ACC112 (cell line): Measurements from ENCODE around the gene CTIF.

Experiments used
- H2AFZ ChIP-seq: fragments of 200-600 bp; sonication (generic); one replicate; pipeline ENCODE4 v1.6.0; 2017; ENCODE audit warnings: antibody characterized with exemption, low read length; ENCODE audit not compliant: unreplicated experiment
- H3K27ac ChIP-seq: fragments of 200-600 bp; sonication (generic); 2 replicates; pipeline ENCODE4 v1.5.1; 2014; ENCODE audit warnings: low read depth, mild to moderate bottlenecking, antibody characterized with exemption, low read length, moderate library complexity
- H3K27me3 ChIP-seq: fragments of 200-600 bp; sonication (generic); 2 replicates; pipeline ENCODE4 v1.6.1; 2014; ENCODE audit warnings: mild to moderate bottlenecking, antibody characterized with exemption, low read length, moderate library complexity, mixed read lengths; ENCODE audit not compliant: insufficient read depth
- H3K36me3 ChIP-seq: fragments of 200-600 bp; sonication (generic); 2 replicates; pipeline ENCODE4 v1.6.1; 2016; ENCODE audit warnings: mild to moderate bottlenecking, antibody characterized with exemption, low read length, moderate library complexity, mixed read lengths; ENCODE audit not compliant: insufficient read depth
- H3K4me1 ChIP-seq: fragments of 200-600 bp; sonication (generic); one replicate; pipeline ENCODE4 v1.6.1; 2016; ENCODE audit warnings: low read length, mixed read lengths; ENCODE audit not compliant: insufficient read depth, unreplicated experiment, control insufficient read depth
- H3K4me3 ChIP-seq: fragments of 200-600 bp; sonication (generic); 2 replicates; pipeline ENCODE4 v1.5.1; 2014; ENCODE audit warnings: mild to moderate bottlenecking, low read depth, low read length
- H3K79me2 ChIP-seq: fragments of 200-600 bp; sonication (generic); one replicate; pipeline ENCODE4 v1.6.0; 2016; ENCODE audit warnings: low read length; ENCODE audit not compliant: control insufficient read depth, unreplicated experiment, insufficient read depth

The CTIF gene

DNA sequence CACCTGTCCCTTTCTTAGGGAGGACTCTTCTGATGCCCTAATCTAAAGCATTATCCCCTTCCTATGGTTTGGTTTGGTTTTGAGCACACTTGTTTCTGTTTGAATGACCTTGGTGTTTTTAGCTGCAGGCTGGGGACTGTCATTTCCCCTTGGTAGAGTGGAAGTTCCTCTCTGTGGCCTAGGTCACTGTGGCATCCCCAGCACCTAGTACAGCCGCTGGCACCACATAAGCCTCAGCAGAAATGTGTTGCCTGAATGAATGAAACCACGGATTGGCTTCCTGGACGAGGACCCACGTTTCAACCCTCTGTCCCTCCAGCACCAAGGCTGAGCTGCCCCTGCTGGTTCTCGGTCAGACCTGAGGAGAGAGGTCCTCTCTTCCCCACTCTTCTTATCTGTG, 159.9 kb downstream of the CTIF start:
- no peaks in the 10 kb centered on the region for H3K36me3 ChIP-seq
- H3K27ac ChIP-seq = no peak overlapping the region
- H3K27me3 ChIP-seq = no peaks in the 10 kb centered on the region
- H2AFZ ChIP-seq = no peak overlapping the region
- no peak overlapping the region for H3K4me3 ChIP-seq
- peaks cover 6% of the 10 kb centered on the region for H3K4me1 ChIP-seq
- no peaks in the 10 kb centered on the region for H3K79me2 ChIP-seq

DNA sequence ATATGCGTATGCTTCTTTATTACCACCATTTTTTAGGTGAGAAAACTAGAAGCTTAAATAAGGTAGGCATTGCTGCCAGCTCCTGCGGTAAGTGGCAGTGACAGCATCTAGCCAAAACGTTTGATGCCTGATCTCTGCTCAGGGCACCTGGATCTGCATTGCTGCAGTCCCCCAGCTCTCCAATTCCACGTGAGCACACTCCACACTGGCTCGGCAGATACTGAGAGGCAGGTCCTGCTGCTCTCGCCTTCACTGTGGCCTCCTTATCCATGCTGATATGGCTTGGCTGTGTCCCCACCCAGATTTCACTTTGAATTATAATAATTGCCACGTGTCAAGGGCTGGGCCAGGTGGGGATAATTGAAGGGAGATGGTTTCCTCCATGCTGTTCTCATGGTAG, 160.9 kb downstream of the CTIF start:
- H3K27ac ChIP-seq = no peak overlapping the region
- no peak overlapping the region for H2AFZ ChIP-seq

DNA sequence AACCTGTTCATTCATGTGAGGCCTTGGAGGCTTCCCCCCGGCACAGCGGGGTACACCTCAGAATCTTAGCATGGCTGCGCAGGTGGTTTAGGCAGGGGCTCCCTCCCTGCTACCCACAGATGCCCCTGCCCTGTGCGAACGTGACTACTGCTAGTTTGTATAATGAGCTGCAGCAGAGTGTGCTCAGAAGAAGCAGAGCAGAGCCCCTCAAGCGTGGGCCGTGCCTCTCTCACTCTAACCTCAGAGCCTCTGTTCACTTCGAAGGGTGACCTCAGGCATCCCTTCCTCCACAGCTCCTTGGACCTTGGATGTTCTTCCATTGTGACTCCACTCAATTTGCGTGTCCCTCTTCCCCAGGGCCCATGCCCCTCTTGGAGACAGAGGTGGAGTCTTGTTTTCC, 161.6 kb downstream of the CTIF start:
- Histone ChIP-seq H3K4me1 (no peaks in the 10 kb centered on the region), H3K79me2 (no peaks in the 10 kb centered on the region), H3K27ac (no peak overlapping the region), H3K27me3 (no peaks in the 10 kb centered on the region), H3K36me3 (no peaks in the 10 kb centered on the region), H3K4me3 (no peak overlapping the region), H2AFZ (no peak overlapping the region)

More for the DNA sequence above, 160.9 kb downstream of the CTIF start:
- H3K79me2 ChIP-seq = no peaks in the 10 kb centered on the region
- H3K4me1 ChIP-seq = no peaks in the 10 kb centered on the region
- H3K36me3 ChIP-seq = no peaks in the 10 kb centered on the region
- no peaks in the 10 kb centered on the region for H3K27me3 ChIP-seq
- no peak overlapping the region for H3K4me3 ChIP-seq

DNA sequence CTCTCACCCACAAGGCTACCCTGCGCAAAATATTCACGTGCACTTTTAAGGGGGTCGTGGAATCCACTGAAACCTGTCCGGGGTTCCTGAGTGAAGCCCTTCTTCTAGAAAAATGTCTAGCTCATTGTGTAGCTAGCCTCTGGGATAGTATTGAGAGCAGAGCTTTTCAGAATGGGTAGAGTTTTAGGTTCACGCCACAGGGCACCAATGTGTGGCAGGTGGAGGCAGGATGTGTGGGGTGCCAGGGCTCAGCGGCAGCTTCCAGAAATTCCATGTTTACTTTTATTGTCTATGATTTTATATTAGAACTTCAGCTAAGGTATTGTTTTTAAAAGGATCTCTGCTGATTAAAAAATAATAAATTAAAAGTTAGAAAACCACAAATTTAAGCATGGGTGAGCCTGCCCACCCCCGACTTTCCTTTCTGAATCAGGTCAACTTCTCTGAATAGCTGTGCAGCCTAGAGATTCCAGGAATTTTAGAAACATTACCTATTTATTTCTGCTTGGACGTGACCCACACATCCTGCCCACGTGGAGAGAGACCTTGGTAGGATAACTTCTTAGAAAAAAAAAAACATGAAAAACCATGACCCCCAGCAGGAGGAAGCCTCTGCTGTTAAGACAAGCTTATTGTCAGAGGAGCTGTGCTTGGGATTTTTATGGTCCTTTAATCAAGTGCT, 163.7 kb downstream of the CTIF start:
- no peak overlapping the region for H3K4me3 ChIP-seq

DNA sequence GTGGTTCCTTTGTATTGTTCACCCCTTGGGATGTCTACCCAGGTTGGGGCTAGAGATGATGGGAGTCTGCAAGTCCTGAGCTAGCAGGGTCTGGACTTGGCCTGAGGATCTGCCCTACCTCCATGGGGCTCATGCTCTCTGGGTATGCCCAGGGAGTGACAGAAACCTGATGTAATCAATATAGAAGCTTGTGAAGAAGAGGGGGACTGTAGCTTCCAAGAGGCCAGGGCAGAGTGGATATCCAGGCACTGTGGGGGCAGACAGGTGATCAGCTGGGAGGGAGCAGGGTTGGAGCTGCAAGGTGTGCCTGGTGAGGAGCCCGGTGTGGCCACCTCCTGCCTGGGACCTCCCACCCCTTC, 164.2 kb downstream of the CTIF start:
- Histone ChIP-seq H3K4me1 (no peaks in the 10 kb centered on the region), H2AFZ (no peak overlapping the region), H3K79me2 (peaks cover 3% of the 10 kb centered on the region), H3K36me3 (no peaks in the 10 kb centered on the region), H3K27me3 (no peaks in the 10 kb centered on the region), H3K4me3 (no peak overlapping the region), H3K27ac (no peak overlapping the region)

More for the DNA sequence above, 163.7 kb downstream of the CTIF start:
- no peak overlapping the region for H3K27ac ChIP-seq
- H2AFZ ChIP-seq = no peak overlapping the region
- H3K36me3 ChIP-seq = no peaks in the 10 kb centered on the region
- H3K27me3 ChIP-seq = no peaks in the 10 kb centered on the region
- no peaks in the 10 kb centered on the region for H3K79me2 ChIP-seq
- no peaks in the 10 kb centered on the region for H3K4me1 ChIP-seq

DNA sequence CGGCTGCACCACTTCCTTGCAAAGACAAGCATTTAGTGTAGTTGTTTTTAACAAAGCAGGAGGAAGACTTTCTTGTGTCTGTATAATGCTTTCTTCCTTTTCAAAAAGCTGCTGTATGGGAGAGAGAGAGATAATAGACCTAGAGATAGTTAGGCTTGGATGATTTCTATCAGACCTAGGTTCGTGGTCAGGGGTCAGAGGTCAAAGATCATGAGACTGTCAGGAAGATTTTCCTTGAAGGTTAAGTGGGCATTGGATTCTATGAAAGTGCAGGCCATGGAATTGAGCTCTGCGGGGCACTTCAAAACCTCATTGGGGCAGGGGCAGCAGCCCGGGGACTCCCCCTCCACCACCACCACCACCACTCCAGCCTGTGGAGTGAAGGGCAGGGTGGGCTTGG, 164.6 kb downstream of the CTIF start:
- H3K4me3 ChIP-seq = no peak overlapping the region
- H3K79me2 ChIP-seq = peaks cover 3% of the 10 kb centered on the region
- no peaks in the 10 kb centered on the region for H3K36me3 ChIP-seq

DNA sequence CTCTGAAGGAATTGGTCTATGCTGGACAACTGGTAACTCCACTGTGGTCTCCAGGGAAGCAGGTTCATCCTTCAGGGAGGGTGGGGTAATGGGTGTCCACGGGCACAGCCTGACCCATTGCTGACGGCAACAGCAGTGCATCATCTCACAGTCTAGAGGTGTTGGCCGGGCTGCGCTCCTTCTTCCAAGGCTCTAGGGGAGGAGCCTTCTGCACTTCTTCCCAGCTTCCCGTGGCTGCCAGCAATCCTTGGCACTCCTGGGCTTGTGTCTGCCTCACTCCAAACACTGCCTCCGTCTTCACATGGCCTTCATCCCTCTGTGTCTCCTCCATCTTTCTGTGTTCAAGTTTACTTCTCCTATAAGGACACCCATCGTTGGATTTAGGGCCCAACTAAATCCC, 166.2 kb downstream of the CTIF start:
- Histone ChIP-seq H3K27me3 (no peaks in the 10 kb centered on the region), H3K4me3 (no peak overlapping the region), H3K79me2 (peaks cover 5% of the 10 kb centered on the region), H3K27ac (no peak overlapping the region), H3K36me3 (no peaks in the 10 kb centered on the region), H3K4me1 (no peaks in the 10 kb centered on the region), H2AFZ (no peak overlapping the region)

More for the DNA sequence above, 164.6 kb downstream of the CTIF start:
- Histone ChIP-seq H3K4me1 (no peaks in the 10 kb centered on the region), H3K27ac (no peak overlapping the region), H3K27me3 (no peaks in the 10 kb centered on the region), H2AFZ (no peak overlapping the region)

DNA sequence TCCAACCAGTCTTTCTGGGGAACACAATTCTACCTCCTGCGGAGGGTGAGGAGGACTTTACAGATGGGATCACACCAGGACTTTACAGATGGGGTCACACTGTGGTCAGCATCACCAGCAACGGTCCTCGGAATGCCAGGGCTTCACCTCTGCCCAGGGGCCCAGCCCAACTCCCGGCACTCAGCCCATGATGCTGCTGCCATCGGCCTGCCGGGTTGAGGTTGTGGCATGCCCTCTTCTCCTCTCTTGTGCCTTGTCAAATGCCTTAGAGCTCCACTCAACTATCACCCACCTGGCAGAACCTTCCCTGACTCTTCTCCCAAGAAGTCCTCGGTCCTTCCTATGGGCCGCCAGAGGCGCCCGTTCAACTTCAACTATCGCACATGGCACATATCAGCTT, 166.7 kb downstream of the CTIF start:
- no peaks in the 10 kb centered on the region for H3K27me3 ChIP-seq
- no peak overlapping the region for H2AFZ ChIP-seq

DNA sequence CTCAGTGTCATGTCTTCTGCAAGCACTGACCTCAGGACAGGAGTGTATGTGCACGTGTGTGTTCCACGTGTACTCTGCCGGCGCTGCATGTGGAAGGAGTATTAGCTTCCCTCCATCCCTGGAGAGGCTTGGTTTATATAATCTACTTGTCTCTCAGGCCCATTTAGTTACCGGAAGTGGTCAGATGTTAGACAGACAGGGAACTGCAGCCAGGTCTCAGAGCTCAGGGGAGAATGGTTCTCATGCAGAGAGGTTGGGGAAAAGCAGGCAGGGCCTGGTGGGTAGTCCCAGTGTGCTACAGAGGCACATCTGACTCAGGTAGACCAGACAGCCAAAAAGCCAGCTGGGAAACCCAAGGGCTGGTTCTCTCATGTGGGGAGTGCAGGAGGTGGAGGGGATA, 167.9 kb downstream of the CTIF start:
- Histone ChIP-seq H3K27ac (no peak overlapping the region), H3K36me3 (no peaks in the 10 kb centered on the region), H3K4me3 (no peak overlapping the region), H3K27me3 (no peaks in the 10 kb centered on the region), H3K4me1 (no peaks in the 10 kb centered on the region), H3K79me2 (peaks cover 5% of the 10 kb centered on the region), H2AFZ (no peak overlapping the region)

More for the DNA sequence above, 166.7 kb downstream of the CTIF start:
- Histone ChIP-seq H3K4me1 (no peaks in the 10 kb centered on the region), H3K79me2 (peaks cover 5% of the 10 kb centered on the region), H3K27ac (no peak overlapping the region), H3K4me3 (no peak overlapping the region), H3K36me3 (no peaks in the 10 kb centered on the region)

DNA sequence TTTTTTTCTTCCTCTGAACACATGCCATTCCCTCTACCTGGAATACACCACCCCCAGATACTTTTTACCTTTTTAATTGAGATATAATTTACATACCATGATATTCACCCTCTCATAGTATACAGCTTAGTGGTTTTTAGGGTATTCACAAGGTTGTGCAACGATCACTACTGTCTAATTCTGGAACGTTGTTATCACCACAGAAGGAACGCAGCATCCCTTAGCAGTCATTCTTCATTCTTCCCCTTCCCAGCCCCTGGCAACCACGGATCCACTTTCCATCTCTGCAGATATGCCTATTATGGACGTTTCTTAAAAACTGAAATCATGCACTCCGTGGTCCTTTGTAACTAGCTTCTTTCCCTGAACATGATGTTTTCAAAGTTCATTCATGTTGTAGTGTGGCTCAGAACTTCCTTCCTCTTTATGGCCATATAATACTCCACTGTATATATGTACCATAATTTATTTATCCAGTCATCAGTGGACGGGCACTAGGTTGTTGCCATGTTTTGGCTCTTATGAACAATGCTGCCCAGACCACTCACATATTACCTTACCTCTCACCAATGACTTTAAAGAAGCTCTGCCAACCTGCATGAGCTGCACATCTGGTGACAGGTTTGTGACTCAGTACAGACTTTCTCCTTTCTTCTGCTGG, 168.9 kb downstream of the CTIF start:
- Histone ChIP-seq H3K4me3 (no peak overlapping the region), H2AFZ (no peak overlapping the region), H3K27ac (no peak overlapping the region), H3K4me1 (no peaks in the 10 kb centered on the region), H3K27me3 (no peaks in the 10 kb centered on the region), H3K36me3 (no peaks in the 10 kb centered on the region), H3K79me2 (peaks cover 5% of the 10 kb centered on the region)

DNA sequence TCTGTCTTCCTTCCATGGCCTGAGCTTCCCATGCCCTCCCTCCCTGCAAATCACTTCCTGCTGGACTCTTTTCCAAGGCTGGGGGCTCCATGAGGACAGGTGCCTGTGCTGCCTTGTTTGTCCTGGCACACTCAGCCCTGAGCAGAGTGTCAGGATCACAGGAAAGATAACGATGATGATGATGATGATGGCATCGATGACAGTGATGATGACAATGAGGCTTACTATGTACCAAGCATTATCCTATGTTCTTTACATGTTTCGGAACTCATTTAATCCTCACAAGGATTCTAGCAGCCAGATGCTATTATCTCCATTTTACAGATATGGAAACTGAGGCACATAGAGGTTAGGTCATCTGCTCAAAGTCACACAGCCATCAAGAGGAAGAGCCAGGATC, 170.0 kb downstream of the CTIF start:
- H3K27ac ChIP-seq = no peak overlapping the region
- H3K27me3 ChIP-seq = no peaks in the 10 kb centered on the region
- no peak overlapping the region for H3K4me3 ChIP-seq
- H3K36me3 ChIP-seq = no peaks in the 10 kb centered on the region
- H2AFZ ChIP-seq = no peak overlapping the region
- H3K79me2 ChIP-seq = peaks cover 5% of the 10 kb centered on the region
- no peaks in the 10 kb centered on the region for H3K4me1 ChIP-seq
